NOMO-1 treated with dmso at 0.1 percent for 144 hours (cell line): ENCODE results near the gene STK32A.

Experiments
- DNase-seq: peaks from one replicate; lab custom pipeline; 2025; ENCODE audit not compliant: unreplicated experiment; lab: John Stamatoyannopoulos, UW

The STK32A gene

GRCh38 chr5:147388184-147389108 is 153.6 kb downstream of the STK32A start:
- no peak for DNase-seq

- no peak for DNase-seq
Measured at GRCh38 chr5:147390654-147391225, 155.9 kb downstream of the STK32A start.

- peak; percentile 28 for DNase-seq
Measured at GRCh38 chr5:147391781-147392180, 157.0 kb downstream of the STK32A start.

GRCh38 chr5:147393874-147394672 is 159.2 kb downstream of the STK32A start:
- DNase-seq, result no peak

GRCh38 chr5:147396070-147396823 is 161.4 kb downstream of the STK32A start:
- DNase-seq, result no peak

- DNase-seq, result no peak
Measured at GRCh38 chr5:147397616-147398015, 162.8 kb downstream of the STK32A start.

GRCh38 chr5:147398860-147399259 is 164.0 kb downstream of the STK32A start:
- no peak for DNase-seq

GRCh38 chr5:147400126-147400809 is 165.4 kb downstream of the STK32A start:
- DNase-seq, result no peak

GRCh38 chr5:147400881-147401280 is 166.1 kb downstream of the STK32A start:
- no peak for DNase-seq

- peak; percentile 68 for DNase-seq
Measured at GRCh38 chr5:147403651-147404640, 169.1 kb downstream of the STK32A start.

- no peak for DNase-seq
Measured at GRCh38 chr5:147404706-147405105, 169.9 kb downstream of the STK32A start.

- DNase-seq, result no peak
Measured at GRCh38 chr5:147406636-147407035, 171.8 kb downstream of the STK32A start.

- no peak for DNase-seq
Measured at GRCh38 chr5:147407094-147407681, 172.4 kb downstream of the STK32A start.

- no peak for DNase-seq
Measured at GRCh38 chr5:147408980-147409379, 174.2 kb downstream of the STK32A start.

GRCh38 chr5:147410496-147411358 is 175.9 kb downstream of the STK32A start:
- DNase-seq, result no peak

- no peak for DNase-seq
Measured at GRCh38 chr5:147411359-147412319, 176.8 kb downstream of the STK32A start.

GRCh38 chr5:147412561-147412960 is 177.7 kb downstream of the STK32A start:
- no peak for DNase-seq
